ENCODE results near the gene NKX1-2.

- no peak for TF ChIP-seq CTCF (IDR thresholded peaks at IDR 0.05)
- TF ChIP-seq POLR2A (IDR thresholded peaks at IDR 0.05), result no peak
These were observed 40.1 kb downstream of the NKX1-2 start for GRCh38 chr10:124409696-124410095.
